HUES48 (cell line): ENCODE results near the gene KCNMB4.

ENCODE experiments used
- H3K27ac ChIP-seq: one replicate; pipeline ENCODE4 v1.7.0; 2013; ENCODE audit warnings: low read depth, low read length, inconsistent platforms
- H3K27me3 ChIP-seq: 2 replicates; pipeline ENCODE4 v1.6.1; 2013; ENCODE audit warnings: mild to moderate bottlenecking, low read length; ENCODE audit not compliant: control insufficient read depth, insufficient read depth
- H3K36me3 ChIP-seq: 2 replicates; pipeline ENCODE4 v1.6.1; 2013; ENCODE audit warnings: low read length; ENCODE audit not compliant: control insufficient read depth, insufficient read depth
- H3K4me1 ChIP-seq: 2 replicates; pipeline ENCODE4 v1.6.1; 2013; ENCODE audit warnings: mild to moderate bottlenecking, low read length; ENCODE audit not compliant: control insufficient read depth, insufficient read depth
- H3K4me3 ChIP-seq: 2 replicates; pipeline ENCODE4 v1.5.1; 2013; ENCODE audit warnings: mild to moderate bottlenecking, low read depth, low read length
- H3K9ac ChIP-seq: 2 replicates; pipeline ENCODE4 v1.6.1; 2013; ENCODE audit warnings: mild to moderate bottlenecking, low read depth, low read length, moderate library complexity
- H3K9me3 ChIP-seq: 2 replicates; pipeline ENCODE4 v1.6.1; 2013; ENCODE audit warnings: low read length; ENCODE audit not compliant: control insufficient read depth, insufficient read depth

KCNMB4 gene

DNA sequence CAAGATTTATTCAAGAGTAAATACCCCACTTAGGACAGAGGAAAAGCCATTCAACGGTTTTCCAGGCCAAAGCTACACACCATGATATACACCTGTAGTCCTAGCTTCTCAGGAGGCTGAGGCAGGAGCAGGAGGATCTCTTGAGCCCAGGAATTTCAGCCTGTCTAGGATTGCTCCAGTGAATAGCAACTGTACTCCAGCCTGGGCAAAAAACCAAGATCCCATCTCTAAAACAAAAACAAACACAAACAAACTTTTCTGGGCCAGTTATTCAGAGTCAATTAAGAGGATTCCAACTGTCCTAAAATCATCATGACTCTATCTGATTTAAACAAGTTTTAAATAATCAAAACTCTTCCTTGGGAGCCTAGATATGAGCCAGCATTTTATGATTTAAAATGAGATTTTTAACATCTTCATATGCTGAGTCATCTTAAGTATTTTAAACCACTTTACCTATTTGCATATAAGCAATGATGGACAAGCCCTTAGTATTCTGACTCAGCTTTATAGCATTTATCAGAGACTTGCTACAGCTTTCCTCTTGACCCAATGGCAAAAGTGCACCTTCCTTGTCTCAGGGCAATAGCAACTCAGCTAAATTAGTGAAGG, 77.1 kb downstream of the KCNMB4 start:
- Histone ChIP-seq H3K9ac (no peak overlapping the region), H3K27me3 (no peaks in the 10 kb centered on the region), H3K4me1 (no peaks in the 10 kb centered on the region), H3K27ac (no peak overlapping the region), H3K9me3 (no peaks in the 10 kb centered on the region), H3K36me3 (no peaks in the 10 kb centered on the region), H3K4me3 (no peak overlapping the region)

DNA sequence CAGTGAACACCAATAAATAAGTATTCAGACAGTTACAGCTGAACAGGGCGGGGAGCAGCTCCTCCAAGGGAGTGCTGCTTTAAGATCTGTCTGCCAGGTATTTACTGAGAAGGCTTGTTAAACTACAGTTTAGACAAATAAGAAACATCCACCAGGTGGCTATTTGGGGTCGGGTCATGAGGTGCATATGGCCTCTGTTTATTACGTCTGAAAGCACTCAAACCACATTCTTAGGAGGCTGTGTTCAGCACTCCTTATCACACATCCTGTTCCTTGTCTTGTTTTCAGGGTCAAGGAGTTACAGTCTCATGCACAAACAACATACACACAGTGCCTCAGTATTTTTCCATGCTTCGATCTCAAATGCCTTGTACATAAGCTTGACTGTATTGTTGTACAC, 78.8 kb downstream of the KCNMB4 start:
- H3K9ac ChIP-seq, result no peak overlapping the region
- H3K27me3 ChIP-seq, result no peaks in the 10 kb centered on the region
- no peaks in the 10 kb centered on the region for H3K4me1 ChIP-seq
- no peaks in the 10 kb centered on the region for H3K36me3 ChIP-seq
- H3K9me3 ChIP-seq, result peaks cover 6% of the 10 kb centered on the region; the same call in 1 of the 2 replicates
- no peak overlapping the region for H3K27ac ChIP-seq
- no peak overlapping the region for H3K4me3 ChIP-seq

DNA sequence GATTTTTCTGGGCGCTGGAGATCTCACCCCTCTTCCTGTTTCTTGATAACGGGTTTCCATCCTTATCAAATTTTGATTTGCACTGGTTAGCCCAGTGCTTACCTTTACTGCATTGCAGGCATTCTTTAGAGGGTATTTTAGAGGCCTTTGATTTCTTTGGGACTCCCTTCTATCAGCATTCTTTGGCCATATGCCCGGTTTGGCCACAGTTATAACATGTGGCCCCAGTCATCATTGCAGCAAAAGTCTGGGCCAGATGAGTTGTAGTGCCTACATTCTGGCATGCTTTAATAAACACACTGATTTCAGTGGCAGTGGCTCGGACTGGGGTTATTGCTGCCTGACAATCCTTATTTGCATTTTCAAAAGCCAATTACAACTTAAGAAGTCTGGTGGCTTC, 82.3 kb downstream of the KCNMB4 start:
- no peaks in the 10 kb centered on the region for H3K27me3 ChIP-seq
- no peak overlapping the region for H3K9ac ChIP-seq
- no peaks in the 10 kb centered on the region for H3K36me3 ChIP-seq
- no peak overlapping the region for H3K4me3 ChIP-seq
- peaks cover 22% of the 10 kb centered on the region for H3K9me3 ChIP-seq
- no peak overlapping the region for H3K27ac ChIP-seq
- no peaks in the 10 kb centered on the region for H3K4me1 ChIP-seq

DNA sequence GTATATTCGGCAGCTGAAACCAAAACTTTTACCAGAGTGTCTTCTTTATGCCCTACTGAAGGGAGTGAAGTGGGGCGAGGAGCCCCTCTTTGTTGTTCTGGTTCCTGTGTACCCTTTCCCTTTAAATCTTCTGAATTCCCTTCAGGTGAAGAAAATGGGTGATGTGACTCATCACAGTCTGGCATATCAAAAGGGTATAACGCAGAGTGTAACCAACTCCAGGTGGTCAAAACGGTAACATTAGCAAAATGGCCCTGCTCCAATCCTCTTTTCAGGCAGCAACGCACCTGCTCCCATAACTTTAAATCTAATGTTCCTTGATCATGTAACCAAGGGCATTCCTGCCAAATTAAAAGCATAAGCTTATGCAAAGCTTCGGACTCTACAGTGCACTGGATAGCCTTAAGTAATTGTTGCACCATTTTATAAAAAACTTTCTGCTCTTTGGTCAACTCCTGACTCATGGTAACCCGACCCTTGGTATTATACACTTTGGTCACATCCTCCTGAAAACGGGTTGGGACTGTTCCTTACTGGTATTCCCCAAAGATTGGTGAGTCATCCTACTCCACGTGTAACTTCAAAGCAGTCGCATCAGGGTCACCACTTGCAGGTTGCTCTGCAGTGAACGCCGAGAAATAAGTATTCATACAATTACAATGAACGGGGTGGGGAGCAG, 83.1 kb downstream of the KCNMB4 start:
- Histone ChIP-seq H3K4me1 (no peaks in the 10 kb centered on the region), H3K36me3 (no peaks in the 10 kb centered on the region), H3K9me3 (peaks cover 22% of the 10 kb centered on the region), H3K4me3 (no peak overlapping the region), H3K27ac (no peak overlapping the region), H3K27me3 (no peaks in the 10 kb centered on the region), H3K9ac (no peak overlapping the region)

DNA sequence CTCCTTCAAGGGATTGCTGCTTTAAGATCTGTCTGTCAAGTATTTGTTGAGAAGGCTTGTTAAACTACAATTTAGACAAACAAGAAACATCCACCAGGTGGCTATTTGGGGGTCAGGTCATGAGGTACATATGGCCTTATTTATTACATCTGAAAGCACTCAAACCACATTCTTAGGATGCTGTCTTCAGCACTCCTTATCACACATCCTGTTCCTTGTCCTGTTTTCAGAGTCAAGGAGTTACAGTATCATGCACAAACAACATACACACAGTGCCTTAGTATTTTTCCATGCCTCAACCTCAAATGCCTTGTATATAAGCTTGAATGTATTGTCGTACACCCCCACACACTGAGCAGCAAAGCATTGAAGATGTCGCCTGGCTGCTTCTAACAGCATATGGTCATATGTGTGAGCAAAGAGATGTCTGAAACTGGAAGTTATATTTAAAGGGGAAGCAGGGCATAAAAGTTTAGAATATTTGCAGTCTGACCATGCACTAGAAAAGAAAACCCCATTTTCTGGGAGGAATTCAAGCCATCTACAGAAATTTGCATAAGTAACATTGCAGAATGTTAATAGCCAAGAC, 83.8 kb downstream of the KCNMB4 start:
- H3K27ac ChIP-seq, result no peak overlapping the region

DNA sequence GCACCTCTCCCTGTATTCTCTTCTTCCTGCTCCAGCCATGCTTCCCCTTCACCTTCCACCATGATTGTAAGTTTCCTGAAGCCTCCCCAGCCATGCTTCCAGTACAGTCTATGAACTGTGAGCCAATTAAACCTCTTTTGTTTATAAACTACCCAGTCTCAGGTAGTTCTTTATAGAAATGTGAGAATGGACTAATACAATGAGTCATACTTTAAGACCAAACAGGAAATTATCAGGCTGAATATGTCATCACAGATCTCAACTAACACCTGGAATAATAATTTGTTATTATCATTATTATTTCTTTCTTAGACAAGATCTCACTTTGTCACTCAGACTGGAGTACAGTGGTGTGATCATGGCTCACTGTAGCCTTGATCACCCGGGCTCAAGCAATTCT, 85.4 kb downstream of the KCNMB4 start:
- Histone ChIP-seq H3K4me3 (no peak overlapping the region), H3K9ac (no peak overlapping the region), H3K27me3 (no peaks in the 10 kb centered on the region), H3K4me1 (no peaks in the 10 kb centered on the region), H3K27ac (no peak overlapping the region), H3K36me3 (no peaks in the 10 kb centered on the region), H3K9me3 (peaks cover 22% of the 10 kb centered on the region)

More for the DNA sequence above, 83.8 kb downstream of the KCNMB4 start:
- Histone ChIP-seq H3K4me1 (no peaks in the 10 kb centered on the region), H3K36me3 (no peaks in the 10 kb centered on the region), H3K27me3 (no peaks in the 10 kb centered on the region), H3K9ac (no peak overlapping the region), H3K4me3 (no peak overlapping the region), H3K9me3 (peaks cover 22% of the 10 kb centered on the region)

DNA sequence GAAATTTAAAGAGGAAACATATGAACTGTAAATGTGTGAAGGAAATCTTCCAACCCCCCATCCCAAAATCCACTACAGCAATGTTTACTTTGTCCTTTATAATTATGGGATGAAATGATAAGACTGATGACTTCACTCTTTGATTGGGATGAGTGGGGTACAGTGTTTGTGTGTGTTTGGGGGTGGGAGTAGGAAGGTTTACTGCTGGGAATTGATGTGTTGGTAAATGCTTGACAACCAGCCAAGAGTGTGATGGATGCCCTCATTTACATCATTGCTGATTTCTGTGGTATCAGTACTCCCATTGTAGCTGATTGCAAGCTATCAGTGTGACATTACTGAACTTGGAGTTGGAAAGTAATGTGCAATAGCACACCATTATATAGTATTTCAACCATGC, 90.9 kb downstream of the KCNMB4 start:
- Histone ChIP-seq H3K36me3 (no peaks in the 10 kb centered on the region), H3K27me3 (no peaks in the 10 kb centered on the region), H3K4me3 (no peak overlapping the region), H3K9me3 (no peaks in the 10 kb centered on the region; the same call in 1 of the 2 replicates), H3K27ac (no peak overlapping the region), H3K9ac (no peak overlapping the region), H3K4me1 (no peaks in the 10 kb centered on the region)

DNA sequence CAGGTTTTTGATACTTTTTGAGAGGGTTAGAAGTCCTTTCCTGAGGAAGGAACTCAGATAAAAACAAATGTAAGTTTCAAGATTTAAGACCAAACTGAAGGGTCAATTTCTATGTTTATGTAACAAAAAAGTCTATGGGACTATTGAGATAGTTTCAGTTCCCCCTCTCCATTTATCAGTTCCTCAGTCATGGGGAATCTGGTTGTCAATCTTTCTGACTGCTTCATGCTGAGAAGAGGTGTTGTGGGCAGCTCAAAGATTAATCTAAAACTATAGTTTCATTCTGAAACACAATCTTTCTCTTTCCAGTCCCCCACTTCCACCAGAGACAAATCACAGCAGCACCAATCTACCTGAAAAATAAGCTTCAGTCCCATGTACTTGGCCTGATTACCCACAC, 93.7 kb downstream of the KCNMB4 start:
- no peaks in the 10 kb centered on the region for H3K36me3 ChIP-seq
- H3K4me1 ChIP-seq, result no peaks in the 10 kb centered on the region
- H3K4me3 ChIP-seq, result no peak overlapping the region
- peaks cover 15% of the 10 kb centered on the region for H3K9me3 ChIP-seq
- H3K27me3 ChIP-seq, result no peaks in the 10 kb centered on the region
- no peak overlapping the region for H3K9ac ChIP-seq
- no peak overlapping the region for H3K27ac ChIP-seq

DNA sequence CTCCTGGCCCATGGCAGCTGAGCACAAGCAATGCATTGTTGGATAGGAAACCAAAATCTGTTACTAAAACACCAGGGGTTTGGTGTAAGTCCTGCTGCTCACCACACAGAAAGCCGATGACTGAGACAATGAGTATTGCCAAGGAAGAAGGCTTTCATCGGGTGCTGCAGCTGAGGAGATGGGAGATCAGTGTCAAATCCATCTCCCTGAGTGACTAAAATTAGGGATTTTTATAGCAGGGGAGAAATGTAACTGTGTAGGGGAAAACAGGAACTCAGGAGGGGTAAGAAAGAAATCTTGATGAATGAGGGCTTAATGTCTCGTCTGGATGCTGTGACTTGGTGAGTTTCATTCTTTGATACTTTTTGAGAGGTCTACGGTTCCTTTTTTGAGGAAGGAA, 97.9 kb downstream of the KCNMB4 start:
- H3K9ac ChIP-seq, result no peak overlapping the region
- peaks cover 16% of the 10 kb centered on the region for H3K9me3 ChIP-seq

DNA sequence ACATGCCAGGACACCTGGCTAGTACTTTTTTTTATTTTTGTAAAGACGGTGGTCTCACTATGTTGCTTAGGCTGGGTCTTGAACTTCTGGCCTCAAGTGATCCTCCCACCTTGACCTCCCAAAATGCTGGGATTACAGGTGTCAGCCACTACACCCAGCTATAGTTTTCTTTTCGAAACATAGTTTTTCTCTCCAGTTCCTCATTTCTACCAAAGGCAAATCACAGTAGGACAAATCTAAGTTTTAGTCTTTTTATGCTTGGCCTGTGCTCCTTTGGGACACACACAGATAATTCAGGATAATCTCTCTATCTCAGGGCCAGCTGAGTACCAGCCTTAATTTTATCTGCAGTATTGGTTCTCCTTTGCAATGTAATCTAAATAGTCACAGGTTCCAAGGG, 100.7 kb downstream of the KCNMB4 start:
- Histone ChIP-seq H3K27ac (no peak overlapping the region), H3K27me3 (no peaks in the 10 kb centered on the region), H3K4me3 (no peak overlapping the region), H3K4me1 (no peaks in the 10 kb centered on the region), H3K36me3 (no peaks in the 10 kb centered on the region), H3K9ac (no peak overlapping the region), H3K9me3 (peaks cover 16% of the 10 kb centered on the region)

More for the DNA sequence above, 97.9 kb downstream of the KCNMB4 start:
- Histone ChIP-seq H3K27me3 (no peaks in the 10 kb centered on the region), H3K27ac (no peak overlapping the region), H3K4me3 (no peak overlapping the region), H3K4me1 (no peaks in the 10 kb centered on the region), H3K36me3 (no peaks in the 10 kb centered on the region)

DNA sequence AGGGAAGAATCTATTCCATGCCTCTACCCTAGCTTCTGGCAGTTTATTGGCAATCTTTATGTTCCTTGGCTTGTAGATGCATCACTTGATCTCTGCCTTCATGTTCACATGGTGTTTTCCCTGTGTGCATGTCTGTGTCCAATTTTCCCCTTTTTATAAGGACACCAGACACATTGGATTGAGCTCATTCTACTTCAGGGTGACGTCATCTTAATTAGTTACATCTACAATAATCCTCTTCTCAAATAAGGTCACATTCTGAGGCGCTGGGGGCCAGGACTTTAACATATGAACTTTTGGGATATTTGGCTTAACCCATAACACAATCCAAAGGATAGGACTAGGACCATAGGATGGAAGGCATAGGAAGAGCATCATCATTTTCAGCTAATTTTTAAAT, 101.4 kb downstream of the KCNMB4 start:
- H3K27ac ChIP-seq, result no peak overlapping the region
- H3K9ac ChIP-seq, result no peak overlapping the region
- no peaks in the 10 kb centered on the region for H3K36me3 ChIP-seq
- no peak overlapping the region for H3K4me3 ChIP-seq
- H3K9me3 ChIP-seq, result peaks cover 16% of the 10 kb centered on the region
- no peaks in the 10 kb centered on the region for H3K27me3 ChIP-seq
- H3K4me1 ChIP-seq, result no peaks in the 10 kb centered on the region
